ENCODE results near the gene IFRD1.
"Not testable (repeated sequence)": the region's sequence is repeated elsewhere in the genome, so short reads cannot be mapped to it uniquely, and the experiment has no call there.

IFRD1 gene

DNA sequence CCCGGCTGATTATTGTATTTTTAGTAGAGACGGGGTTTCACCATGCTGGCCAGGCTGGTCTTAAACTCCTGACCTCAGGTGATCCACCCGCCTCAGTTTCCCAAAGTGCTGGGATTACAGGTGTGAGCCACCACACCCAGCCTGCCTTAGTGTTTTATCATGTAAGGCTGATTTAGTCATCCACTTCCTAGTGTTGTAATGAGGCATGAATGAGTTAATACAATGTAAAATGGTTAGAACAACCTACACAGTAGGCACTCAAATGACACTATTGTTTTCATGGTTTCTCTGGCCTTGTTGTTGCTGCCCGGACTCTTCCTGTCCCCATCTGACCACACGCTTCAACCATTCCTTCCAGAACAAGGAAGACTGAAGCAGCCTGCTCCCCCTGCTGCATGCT is 66.2 kb downstream of the IFRD1 start:
- not testable (repeated sequence) for DNase-seq

GRCh38 chr7:112517487-112517886 is 67.2 kb downstream of the IFRD1 start:
- no peak for DNase-seq

GRCh38 chr7:112520787-112521186 is 70.5 kb downstream of the IFRD1 start:
- no peak for DNase-seq

GRCh38 chr7:112521942-112522341 is 71.7 kb downstream of the IFRD1 start:
- no peak for DNase-seq

DNA sequence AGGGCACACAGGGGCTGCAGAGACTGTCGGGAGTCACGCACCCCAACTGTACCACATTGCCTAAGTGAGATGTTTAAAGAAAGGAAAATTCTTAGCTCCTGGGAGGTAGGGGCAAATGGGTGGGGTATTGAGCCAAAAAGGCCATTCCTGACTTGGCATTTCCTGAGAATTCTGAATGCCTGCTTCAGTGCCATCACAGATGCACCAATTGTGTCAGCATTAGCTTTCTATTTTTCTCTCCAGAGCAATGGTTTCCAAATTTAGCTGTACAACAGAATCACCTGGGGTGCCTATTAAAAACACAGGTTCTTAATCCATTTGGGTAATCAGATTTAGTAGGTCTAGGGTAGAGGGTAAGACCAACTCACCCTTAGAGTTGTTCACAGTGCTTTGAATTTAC is 73.6 kb downstream of the IFRD1 start:
- peak in 1 of 14 donors; percentile 24 for DNase-seq

Measured in C1 segment of cervical spinal cord (tissue), 14 donors.